PFSK-1 (cell line): ENCODE measurements around the gene RCOR3.

Experiments used
- POLR2AphosphoS5 ChIP-seq: IDR thresholded peaks from 2 replicates; pipeline ENCODE4 v1.6.1; 2012; ENCODE audit warnings: low read depth, mild to moderate bottlenecking, control low read depth, low read length, moderate library complexity
- TAF1 ChIP-seq: IDR thresholded peaks from 2 replicates; pipeline ENCODE4 v1.6.1; 2012; ENCODE audit warnings: low read length, control low read depth, borderline replicate concordance; ENCODE audit not compliant: insufficient read depth

GRCh38 chr1:211285196-211285595, 26.0 kb downstream of the RCOR3 start:
- TF ChIP-seq POLR2AphosphoS5 = no peak
- no peak for TF ChIP-seq TAF1
